GM12875 (cell line): ENCODE data around the gene SDF2L1.

ENCODE experiments used
- H3K4me3 ChIP-seq: one replicate; pipeline ENCODE4 v1.5.1; 2011; ENCODE audit warnings: low read depth, low read length, control low read depth
- TF ChIP-seq, protein P1 (sequence below): IDR thresholded peaks from 2 replicates; pipeline ENCODE4 v1.5.1; 2011; ENCODE audit warnings: low read depth, mild to moderate bottlenecking, control low read depth, inconsistent platforms, low read length, moderate library complexity, borderline replicate concordance; ENCODE audit not compliant: insufficient read depth

SDF2L1 gene

DNA sequence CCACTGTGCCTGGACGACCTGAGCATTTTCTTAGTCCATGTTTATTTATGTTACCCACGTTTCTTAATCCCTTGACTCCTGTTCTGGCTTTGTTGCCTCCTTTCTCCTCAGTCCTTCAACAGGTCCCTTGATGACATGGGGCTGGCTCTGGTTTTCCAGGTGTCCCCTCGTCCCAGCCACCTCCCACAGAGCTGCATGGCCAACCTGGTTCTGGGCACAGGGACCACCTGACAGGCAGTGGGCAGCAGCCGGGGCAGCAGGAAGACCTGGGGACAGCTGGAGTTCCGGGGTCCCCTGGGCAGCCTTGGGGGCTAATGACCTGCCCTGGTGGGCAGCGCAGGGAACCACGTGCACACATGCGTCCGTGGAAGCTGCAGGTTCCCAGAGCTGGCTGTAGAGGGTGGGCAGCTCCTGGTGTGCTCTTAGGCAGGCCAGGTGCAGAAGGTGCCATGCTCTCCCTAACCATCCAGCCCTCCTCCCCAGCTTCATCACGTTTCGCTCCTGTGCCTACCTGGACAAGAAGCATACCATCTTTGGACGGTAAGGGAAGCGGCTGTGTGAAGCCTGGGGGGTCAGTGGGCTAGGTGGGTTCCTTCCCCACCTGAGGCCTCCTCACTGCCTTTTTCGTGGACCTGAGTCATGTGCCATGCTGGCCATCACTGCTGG lies 51.4 kb downstream of the SDF2L1 start:
- TF ChIP-seq, protein P1, sequence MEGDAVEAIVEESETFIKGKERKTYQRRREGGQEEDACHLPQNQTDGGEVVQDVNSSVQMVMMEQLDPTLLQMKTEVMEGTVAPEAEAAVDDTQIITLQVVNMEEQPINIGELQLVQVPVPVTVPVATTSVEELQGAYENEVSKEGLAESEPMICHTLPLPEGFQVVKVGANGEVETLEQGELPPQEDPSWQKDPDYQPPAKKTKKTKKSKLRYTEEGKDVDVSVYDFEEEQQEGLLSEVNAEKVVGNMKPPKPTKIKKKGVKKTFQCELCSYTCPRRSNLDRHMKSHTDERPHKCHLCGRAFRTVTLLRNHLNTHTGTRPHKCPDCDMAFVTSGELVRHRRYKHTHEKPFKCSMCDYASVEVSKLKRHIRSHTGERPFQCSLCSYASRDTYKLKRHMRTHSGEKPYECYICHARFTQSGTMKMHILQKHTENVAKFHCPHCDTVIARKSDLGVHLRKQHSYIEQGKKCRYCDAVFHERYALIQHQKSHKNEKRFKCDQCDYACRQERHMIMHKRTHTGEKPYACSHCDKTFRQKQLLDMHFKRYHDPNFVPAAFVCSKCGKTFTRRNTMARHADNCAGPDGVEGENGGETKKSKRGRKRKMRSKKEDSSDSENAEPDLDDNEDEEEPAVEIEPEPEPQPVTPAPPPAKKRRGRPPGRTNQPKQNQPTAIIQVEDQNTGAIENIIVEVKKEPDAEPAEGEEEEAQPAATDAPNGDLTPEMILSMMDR, result no peak
- H3K4me3 ChIP-seq, result no peak overlapping the region
